HG02759 (cell line): Measurements from ENCODE around the gene RPTOR.
"Not testable (repeated sequence)": the region's sequence is repeated elsewhere in the genome, so short reads cannot be mapped to it uniquely, and the experiment has no call there.

ENCODE experiments used
- ATAC-seq: cut with Tn5 transposase; IDR thresholded peaks from one replicate; pipeline ENCODE4 v1.9.1; 2021; ENCODE audit warnings: mild to moderate bottlenecking, moderate library complexity; ENCODE audit not compliant: unreplicated experiment

RPTOR gene

GRCh38 chr17:80544655-80545498 lies at the start of gene RPTOR:
TSS of gene RPTOR (plus strand) at chr17:80544838. CDS start at chr17:80545630, 792 bp downstream.
- peak; percentile 75 for ATAC-seq

GRCh38 chr17:80497726-80498241 lies 46.9 kb upstream of the RPTOR start:
- ATAC-seq, result no peak

- ATAC-seq, result no peak
These were observed 46.3 kb upstream of the RPTOR start for GRCh38 chr17:80498242-80498919.

GRCh38 chr17:80498920-80499410 lies 45.7 kb upstream of the RPTOR start:
- ATAC-seq, result no peak

GRCh38 chr17:80499560-80499959 lies 45.1 kb upstream of the RPTOR start:
- no peak for ATAC-seq

- ATAC-seq, result no peak
These were observed 44.5 kb upstream of the RPTOR start for GRCh38 chr17:80499961-80500665.

- no peak for ATAC-seq
These were observed 42.7 kb upstream of the RPTOR start for GRCh38 chr17:80501741-80502577.

- ATAC-seq, result no peak
These were observed 42.1 kb upstream of the RPTOR start for GRCh38 chr17:80502578-80502877.

GRCh38 chr17:80503031-80503430 lies 41.6 kb upstream of the RPTOR start:
- no peak for ATAC-seq

GRCh38 chr17:80503921-80504320 lies 40.7 kb upstream of the RPTOR start:
- ATAC-seq, result no peak

- ATAC-seq, result no peak
These were observed 39.8 kb upstream of the RPTOR start for GRCh38 chr17:80504686-80505413.

- not testable (repeated sequence) for ATAC-seq
These were observed 37.5 kb upstream of the RPTOR start for GRCh38 chr17:80507177-80507576.

- ATAC-seq, result no peak
These were observed 36.7 kb upstream of the RPTOR start for GRCh38 chr17:80507965-80508364.

- ATAC-seq, result no peak
These were observed 35.3 kb upstream of the RPTOR start for GRCh38 chr17:80509311-80509710.

- ATAC-seq, result no peak
These were observed 34.5 kb upstream of the RPTOR start for GRCh38 chr17:80510132-80510531.

- no peak for ATAC-seq
These were observed 33.9 kb upstream of the RPTOR start for GRCh38 chr17:80510772-80511171.

GRCh38 chr17:80511222-80512180 lies 33.1 kb upstream of the RPTOR start:
- no peak for ATAC-seq

GRCh38 chr17:80512233-80512632 lies 32.4 kb upstream of the RPTOR start:
- no peak for ATAC-seq

- no peak for ATAC-seq
These were observed 31.4 kb upstream of the RPTOR start for GRCh38 chr17:80513201-80513600.
